ENCODE results near the gene ZNF892. TPM values are rescaled to one million over a fixed set of nuclear protein-coding genes. Genes with fewer than 3 reads are reported as not detected.
A peak's percentile ranks its signal among the peaks of the same experiment; 100 is the strongest.

ZNF892 gene
- total RNA-seq, 1 donor from 2014 or later = 20.2 TPM

DNA sequence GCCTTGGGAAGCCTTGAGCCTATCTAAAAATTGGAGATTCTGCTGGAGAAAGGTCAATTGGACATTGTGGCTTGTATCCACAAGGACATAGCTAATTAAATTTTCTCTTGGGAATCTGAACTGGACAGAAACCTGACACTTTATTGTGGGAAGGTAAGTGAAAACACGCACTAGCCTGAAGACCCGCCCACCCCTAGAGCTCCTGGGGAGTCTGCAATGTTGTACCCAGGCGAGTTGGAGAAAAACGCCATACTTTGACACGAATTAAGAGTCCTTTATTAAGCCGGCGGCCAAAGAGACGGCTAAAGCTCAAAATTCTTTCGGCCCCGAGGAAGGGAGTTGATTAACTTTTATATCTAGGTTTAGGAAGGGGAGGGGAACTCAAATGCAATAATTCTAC is 1.2 kb upstream of the ZNF892 start:
- TF ChIP-seq, protein P1, sequence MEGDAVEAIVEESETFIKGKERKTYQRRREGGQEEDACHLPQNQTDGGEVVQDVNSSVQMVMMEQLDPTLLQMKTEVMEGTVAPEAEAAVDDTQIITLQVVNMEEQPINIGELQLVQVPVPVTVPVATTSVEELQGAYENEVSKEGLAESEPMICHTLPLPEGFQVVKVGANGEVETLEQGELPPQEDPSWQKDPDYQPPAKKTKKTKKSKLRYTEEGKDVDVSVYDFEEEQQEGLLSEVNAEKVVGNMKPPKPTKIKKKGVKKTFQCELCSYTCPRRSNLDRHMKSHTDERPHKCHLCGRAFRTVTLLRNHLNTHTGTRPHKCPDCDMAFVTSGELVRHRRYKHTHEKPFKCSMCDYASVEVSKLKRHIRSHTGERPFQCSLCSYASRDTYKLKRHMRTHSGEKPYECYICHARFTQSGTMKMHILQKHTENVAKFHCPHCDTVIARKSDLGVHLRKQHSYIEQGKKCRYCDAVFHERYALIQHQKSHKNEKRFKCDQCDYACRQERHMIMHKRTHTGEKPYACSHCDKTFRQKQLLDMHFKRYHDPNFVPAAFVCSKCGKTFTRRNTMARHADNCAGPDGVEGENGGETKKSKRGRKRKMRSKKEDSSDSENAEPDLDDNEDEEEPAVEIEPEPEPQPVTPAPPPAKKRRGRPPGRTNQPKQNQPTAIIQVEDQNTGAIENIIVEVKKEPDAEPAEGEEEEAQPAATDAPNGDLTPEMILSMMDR (conservative IDR thresholded peaks at IDR 0.05) = no peak
- Mint-ChIP-seq H3K4me1 (peaks cover 31% of the 10 kb centered on the region), H3K9me3 (peaks cover 21% of the 10 kb centered on the region), H3K27ac (ENCODE audit: unreplicated experiment) (no peak overlapping the region), H3K4me3 (peak overlapping the region; percentile 95), H3K36me3 (ENCODE audit: low read depth) (peaks cover 35% of the 10 kb centered on the region), H3K27me3 (ENCODE audit: low read depth) (peaks cover 2% of the 10 kb centered on the region)
- DNase-seq (ENCODE audit: low read depth, low spot score) = no peak

DNA sequence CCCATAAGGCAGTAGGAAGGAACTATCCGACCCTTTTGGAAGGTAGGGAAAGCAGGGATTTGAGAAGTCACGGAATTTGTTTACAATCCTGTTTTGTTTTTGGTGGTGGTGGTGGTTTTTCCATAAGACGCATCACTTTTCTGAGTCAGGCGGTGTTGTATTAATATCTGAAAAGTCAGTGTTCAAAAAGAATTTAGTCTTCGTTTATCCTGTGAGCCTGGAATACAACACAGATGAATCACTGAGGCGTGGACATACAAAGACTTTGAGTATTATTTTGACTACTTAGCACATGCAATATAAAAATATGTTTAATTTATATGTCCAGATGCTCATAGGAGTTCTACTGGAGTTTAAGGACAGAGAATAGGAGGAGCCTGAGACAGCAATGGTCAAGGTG is 785 bp downstream of the ZNF892 start:
- H3K4me1 Mint-ChIP-seq = peaks cover 31% of the 10 kb centered on the region
- peak overlapping the region; percentile 95 for H3K4me3 Mint-ChIP-seq
- TF ChIP-seq, protein P1 (conservative IDR thresholded peaks at IDR 0.05) = no peak
- peaks cover 30% of the 10 kb centered on the region for H3K9me3 Mint-ChIP-seq
- peaks cover 54% of the 10 kb centered on the region for H3K36me3 Mint-ChIP-seq (ENCODE audit: low read depth)
- peak overlapping the region; percentile 97 for H3K27ac Mint-ChIP-seq (ENCODE audit: unreplicated experiment)
- no peak for DNase-seq (ENCODE audit: low read depth, low spot score)
- peaks cover 2% of the 10 kb centered on the region for H3K27me3 Mint-ChIP-seq (ENCODE audit: low read depth)

- TF ChIP-seq, protein P1 (conservative IDR thresholded peaks at IDR 0.05) = no peak
- H3K9me3 Mint-ChIP-seq = peaks cover 48% of the 10 kb centered on the region
- H3K4me3 Mint-ChIP-seq = no peak overlapping the region
- no peaks in the 10 kb centered on the region for H3K4me1 Mint-ChIP-seq
- peaks cover 95% of the 10 kb centered on the region for H3K36me3 Mint-ChIP-seq (ENCODE audit: low read depth)
- H3K27ac Mint-ChIP-seq (ENCODE audit: unreplicated experiment) = no peak overlapping the region
- no peak for DNase-seq (ENCODE audit: low read depth, low spot score)
- H3K27me3 Mint-ChIP-seq (ENCODE audit: low read depth) = no peaks in the 10 kb centered on the region
Observed at GRCh38 chr2:95215018-95215612, 7.8 kb downstream of the ZNF892 start.

DNA sequence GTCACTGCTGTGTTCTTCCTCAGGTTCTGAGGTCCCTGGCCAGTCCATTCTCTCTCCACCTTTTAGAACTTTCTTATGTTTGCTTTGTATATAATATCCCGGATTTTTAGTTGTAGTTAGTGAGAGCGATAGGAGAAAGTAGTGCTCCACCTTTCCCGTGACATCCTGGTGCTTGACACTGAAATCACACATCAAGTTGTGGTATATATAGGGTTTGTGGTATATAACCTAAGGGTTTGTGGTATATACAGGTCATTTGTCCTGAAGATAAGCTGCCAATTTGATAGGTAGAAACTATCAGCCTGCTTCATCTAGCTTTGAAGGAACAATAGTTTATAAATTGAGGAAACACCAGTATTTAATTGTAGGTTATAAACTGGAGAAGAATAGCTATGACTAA is 13.1 kb downstream of the ZNF892 start:
- DNase-seq (ENCODE audit: low read depth, low spot score) = no peak
- no peak overlapping the region for H3K27ac Mint-ChIP-seq (ENCODE audit: unreplicated experiment)
- H3K4me1 Mint-ChIP-seq = no peaks in the 10 kb centered on the region
- peaks cover 90% of the 10 kb centered on the region for H3K36me3 Mint-ChIP-seq (ENCODE audit: low read depth)
- H3K27me3 Mint-ChIP-seq (ENCODE audit: low read depth) = no peaks in the 10 kb centered on the region
- H3K9me3 Mint-ChIP-seq = peaks cover 41% of the 10 kb centered on the region
- TF ChIP-seq, protein P1 (conservative IDR thresholded peaks at IDR 0.05) = no peak
- H3K4me3 Mint-ChIP-seq = no peak overlapping the region

DNA sequence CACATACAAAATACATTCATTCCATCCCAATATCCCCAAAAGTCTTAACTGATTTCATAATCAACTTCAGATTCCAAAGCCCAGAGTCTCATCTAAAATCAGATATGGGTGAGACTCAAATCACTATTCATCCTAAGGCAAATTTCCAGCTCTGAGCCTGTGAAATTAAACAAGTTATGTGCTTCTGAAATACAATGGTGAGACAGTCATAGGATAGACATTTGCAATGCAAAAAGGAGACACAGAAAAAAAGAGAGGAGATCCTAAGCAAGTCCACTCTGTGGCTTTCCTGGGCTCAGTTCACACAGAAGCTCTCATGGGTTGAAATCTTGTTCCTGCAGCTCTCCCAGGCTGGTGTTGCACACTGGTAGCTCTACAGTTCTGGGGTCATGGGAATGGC is 18.3 kb downstream of the ZNF892 start:
- no peak for DNase-seq (ENCODE audit: low read depth, low spot score)
- peaks cover 58% of the 10 kb centered on the region for H3K36me3 Mint-ChIP-seq (ENCODE audit: low read depth)
- H3K9me3 Mint-ChIP-seq = peaks cover 29% of the 10 kb centered on the region
- no peaks in the 10 kb centered on the region for H3K27me3 Mint-ChIP-seq (ENCODE audit: low read depth)
- H3K27ac Mint-ChIP-seq (ENCODE audit: unreplicated experiment) = no peak overlapping the region
- H3K4me3 Mint-ChIP-seq = no peak overlapping the region
- TF ChIP-seq, protein P1 (conservative IDR thresholded peaks at IDR 0.05) = no peak
- no peaks in the 10 kb centered on the region for H3K4me1 Mint-ChIP-seq
